Uterus (tissue), 2 donors: ENCODE results near the gene PRKCG.

Source experiments
- CTCF ChIP-seq, 4 experiments: fragments of 200-600 bp in 2 of 4; fragments of 450-650 bp in 2 of 4; sonication (generic) in 2 of 4; IDR thresholded peaks; one replicate each; pipeline ENCODE4 v1.5.1; 2016 to 2019; ENCODE audit warnings: antibody characterized with exemption in 4 of 4, mild to moderate bottlenecking in 2 of 4, moderate library complexity in 1 of 4
- POLR2A ChIP-seq, 2 donors: fragments of 450-650 bp; IDR thresholded peaks; one replicate each; pipeline ENCODE4 v1.6.1; 2016; ENCODE audit warnings: antibody characterized with exemption in 2 of 2, mild to moderate bottlenecking in 1 of 2, moderate library complexity in 1 of 2

GRCh38 chr19:53868892-53869804 lies 12.8 kb upstream of the PRKCG start:
- TF ChIP-seq POLR2A (IDR thresholded peaks at IDR 0.05): peak; percentile 73 to 86
- TF ChIP-seq CTCF (IDR thresholded peaks at IDR 0.05): peak; percentile 22 to 67 (median 43)
